Middle frontal gyrus (tissue), 1 donor: Measurements from ENCODE around the gene CMYA5.
"Not testable (repeated sequence)": the region's sequence is repeated elsewhere in the genome, so short reads cannot be mapped to it uniquely, and the experiment has no call there.

Experiments used
- DNase-seq: peaks from one replicate; pipeline ENCODE4 v3.0.0-alpha.2; 2015; ENCODE audit warnings: low spot score; ENCODE audit errors: extremely low spot score

CMYA5 gene

DNA sequence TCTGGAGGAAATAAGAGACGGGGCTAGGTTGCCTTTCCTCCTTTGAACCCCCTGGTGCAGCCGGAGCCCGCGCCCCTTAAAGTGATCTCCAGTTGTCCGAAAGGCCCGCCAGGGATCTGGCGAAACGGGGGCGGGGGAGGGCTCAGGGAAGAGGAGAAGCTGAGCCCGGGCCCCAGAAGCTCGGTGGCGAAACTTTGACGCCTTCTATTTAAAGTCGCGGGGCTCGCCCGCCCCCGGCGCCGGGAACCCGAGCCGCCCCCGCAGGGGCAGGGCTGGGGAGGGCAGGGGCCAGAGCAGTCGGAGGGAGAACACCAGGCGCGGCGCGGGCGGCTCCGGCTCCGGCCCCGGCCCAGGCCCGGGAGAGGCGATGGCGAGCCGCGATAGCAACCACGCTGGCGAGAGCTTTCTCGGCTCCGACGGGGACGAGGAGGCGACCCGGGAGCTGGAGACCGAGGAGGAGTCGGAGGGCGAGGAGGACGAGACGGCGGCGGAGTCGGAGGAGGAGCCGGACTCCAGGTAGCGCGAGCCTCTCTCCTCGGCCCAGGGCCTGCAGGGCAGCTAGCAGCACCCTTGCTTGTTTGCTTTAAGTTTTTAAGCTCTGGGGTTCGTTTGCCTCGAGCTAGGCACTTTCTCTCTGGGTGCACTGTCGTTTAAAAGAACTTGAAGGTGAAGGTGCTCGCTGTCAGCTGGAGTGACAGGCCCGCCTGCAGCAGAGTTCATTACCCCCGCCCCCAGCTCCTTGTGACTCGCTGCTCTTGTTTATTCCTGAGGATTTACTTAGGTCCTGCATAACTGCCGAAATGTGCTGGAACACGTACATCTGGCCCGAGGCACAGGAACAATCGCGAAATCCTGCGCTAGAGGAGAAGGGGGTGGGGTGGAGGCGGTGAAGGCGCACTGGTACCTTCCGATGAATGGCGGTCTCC lies at the start of gene CMYA5:
Gene CMYA5, plus strand, starts transcription at position 296 of the 926 bp plus-strand sequence. Its CDS starts 72 bp downstream, at position 368.
- DNase-seq: no peak

DNA sequence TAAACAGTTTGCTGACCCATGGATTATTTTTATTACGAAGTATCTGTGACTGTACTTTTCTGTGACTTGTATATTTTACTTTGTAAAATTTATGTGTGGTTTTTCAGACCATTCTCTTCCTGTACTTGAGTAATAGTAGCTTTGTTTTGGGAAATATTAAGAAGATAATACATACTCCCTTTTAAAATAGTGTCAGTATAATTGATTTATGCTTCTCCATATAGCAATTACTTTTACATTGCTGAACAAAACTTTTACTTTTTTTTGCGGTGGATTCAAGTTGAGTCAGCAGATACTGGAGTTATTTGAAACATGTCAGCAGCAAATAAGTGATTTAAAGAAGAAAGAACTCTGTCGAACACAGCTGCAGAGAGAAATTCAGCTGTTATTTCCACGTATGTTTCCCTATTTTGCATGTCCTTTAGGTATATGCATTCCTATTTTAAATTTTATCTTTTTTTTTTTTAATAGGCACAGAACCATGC lies 49.0 kb upstream of the CMYA5 start:
- DNase-seq: no peak

DNA sequence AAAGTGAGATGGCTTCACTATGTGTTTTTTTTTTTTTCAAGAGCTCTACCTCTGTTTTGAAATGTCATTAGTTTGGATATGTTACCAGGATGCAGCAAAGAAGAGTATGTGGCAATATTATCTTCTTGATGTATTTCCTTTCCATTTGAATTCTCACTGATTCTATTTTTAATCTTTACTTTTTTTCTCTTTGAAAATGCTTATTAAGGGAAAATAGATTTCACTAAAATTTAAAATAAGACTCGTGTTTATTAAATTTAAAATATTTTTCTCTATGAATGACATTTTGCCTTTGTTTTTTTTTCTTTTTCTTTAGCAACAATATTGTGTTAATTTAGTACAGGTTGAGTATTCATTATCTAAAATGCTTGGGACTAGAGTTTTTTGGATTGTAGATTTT lies 48.2 kb upstream of the CMYA5 start:
- no peak for DNase-seq

DNA sequence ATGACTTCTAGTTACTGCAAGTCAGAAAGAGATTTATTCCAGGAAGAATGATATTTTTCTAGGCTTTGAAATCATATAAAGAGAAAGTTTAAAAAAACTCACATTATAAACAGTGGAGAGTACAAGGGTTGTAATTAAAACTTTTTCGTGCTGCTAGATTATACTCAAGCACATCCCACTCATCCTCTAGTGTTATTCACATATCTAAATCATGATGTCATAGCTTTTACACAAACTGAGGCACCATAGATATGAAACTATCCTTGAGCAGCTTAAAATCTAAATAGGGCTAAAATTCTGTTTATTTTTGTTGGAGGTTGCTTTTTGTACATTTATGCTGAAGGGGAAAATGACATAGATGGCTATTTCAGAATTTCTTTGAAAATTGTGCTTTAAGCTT lies 47.4 kb upstream of the CMYA5 start:
- no peak for DNase-seq

DNA sequence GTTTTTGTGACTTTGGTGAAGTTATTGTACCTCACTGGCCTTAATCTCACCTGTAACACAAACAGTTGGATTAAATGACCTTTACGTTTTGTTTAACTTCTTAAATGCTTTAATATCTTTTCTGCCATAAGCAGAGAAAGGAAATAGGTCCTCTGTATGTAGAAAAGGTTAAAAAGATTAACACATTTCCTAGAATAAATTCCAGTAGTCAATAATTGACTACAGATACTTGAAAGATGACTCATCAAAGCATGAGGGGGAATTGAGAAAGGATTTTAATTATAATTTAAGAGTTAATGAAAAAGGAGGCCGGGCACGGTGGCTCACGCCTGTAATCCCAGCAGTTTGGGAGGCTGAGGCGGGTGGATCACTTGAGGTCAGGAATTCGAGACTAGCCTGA lies 35.8 kb upstream of the CMYA5 start:
- DNase-seq: no peak

DNA sequence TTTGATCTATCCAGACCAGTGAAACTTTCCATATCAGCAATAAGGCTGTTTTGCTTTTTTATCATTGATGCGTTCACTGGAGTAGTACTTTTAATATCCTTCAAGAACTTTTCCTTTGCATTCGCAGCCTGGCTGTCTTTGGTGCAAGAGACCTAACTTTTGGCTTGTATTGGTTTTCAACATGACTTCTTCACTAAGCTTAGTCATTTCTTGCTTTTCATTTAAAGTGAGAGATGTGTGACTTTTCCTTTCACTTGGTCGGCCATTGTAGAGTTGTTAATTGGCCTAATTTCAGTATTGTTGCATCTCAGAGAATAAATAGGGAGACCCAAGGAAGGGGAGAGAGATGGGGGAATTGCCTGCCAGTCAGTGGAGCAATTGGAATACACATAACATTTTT lies 26.4 kb upstream of the CMYA5 start:
- no peak for DNase-seq

DNA sequence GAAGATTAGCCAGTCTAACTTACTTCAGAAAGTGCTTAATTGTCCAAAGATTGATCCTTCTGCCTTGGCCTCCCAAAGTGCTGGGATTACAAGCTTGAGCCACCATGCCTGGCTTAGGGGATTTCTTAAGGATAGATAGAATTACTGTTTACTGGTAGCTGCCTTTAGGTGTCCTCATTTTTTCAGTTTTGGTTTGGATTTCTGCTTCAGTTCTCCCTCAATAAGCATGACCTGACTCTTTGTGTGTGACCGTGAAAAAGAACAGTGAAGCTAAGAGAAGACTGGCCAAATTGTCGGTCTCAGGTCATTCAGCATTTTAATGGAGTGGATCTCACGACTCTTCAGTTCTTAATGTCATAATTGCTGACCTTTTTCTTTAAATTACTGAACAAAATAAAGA lies 22.9 kb upstream of the CMYA5 start:
- no peak for DNase-seq

DNA sequence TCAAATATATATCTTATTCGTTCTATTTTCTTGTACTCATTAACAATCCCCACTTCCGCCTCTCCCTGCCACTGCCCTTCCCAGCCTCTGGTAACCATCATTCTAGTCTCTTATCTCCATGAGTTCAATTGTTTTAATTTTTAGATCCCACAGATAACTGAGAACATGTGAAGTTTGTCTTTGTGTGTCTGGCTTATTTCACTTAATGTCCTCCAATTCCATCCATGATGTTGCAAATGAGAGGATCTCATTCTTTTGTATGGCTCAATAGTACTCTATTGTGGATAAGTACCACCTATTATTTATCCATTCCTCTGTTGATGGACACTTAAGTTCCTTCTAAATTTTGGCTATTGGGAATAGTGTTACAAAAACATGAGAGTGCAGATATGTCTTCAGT lies 17.2 kb upstream of the CMYA5 start:
- no peak for DNase-seq

DNA sequence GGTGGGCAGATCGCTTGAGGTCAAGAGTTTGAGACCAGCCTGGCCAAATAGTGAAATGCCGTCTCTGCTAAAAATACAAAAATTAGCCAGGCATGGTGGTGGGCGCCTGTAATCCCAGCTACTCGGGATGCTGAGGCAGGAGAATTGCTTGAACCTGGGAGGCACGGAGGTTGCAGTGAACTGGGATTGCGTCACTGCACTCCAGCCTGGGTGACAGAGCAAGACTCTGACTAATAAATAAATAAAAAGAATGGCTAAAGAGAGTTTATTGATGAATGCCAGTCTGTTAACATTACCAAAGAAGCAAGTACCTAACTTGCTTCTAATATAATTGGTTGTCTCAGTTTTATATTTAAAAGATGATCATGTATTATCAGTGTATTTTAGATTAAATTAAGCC lies 13.3 kb upstream of the CMYA5 start:
- DNase-seq: not testable (repeated sequence)

DNA sequence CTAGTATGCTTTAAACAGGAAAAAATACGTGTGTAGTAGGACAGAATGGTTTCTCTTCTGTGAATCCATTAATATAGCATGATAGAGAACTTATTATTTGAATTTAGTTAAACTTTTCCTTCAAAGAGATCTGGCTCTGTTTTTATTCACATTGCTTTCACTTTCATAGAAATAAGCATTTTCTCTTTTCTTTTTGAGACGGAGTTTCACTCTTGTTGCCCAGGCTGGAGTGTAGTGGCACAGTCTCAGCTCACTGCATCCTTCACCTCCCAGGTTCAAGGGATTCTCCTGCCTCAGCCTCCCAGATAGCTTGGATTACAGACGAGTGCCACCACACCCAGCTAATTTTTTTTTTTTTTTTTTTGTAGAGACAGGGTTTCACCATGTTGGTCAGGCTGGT lies 7.5 kb upstream of the CMYA5 start:
- DNase-seq: not testable (repeated sequence)

DNA sequence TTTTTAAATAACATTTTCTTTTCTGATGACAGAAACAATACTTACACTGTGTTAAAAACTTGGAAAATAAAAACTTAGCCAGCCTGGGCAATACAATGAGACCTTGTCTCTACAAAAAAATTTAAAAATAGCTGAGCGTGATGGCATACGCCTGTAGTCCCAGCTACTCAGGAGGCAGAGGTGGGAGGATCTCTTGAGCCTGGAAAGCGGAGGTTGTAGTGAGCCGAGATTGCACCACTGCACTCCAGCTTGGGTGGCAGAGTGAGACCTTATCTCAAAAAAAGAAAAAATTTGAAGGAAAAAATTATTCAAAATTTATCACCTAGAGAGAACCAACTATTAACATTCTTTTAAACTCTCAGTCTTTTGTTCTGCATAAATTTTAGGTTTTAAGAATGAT lies 4.9 kb upstream of the CMYA5 start:
- no peak for DNase-seq

DNA sequence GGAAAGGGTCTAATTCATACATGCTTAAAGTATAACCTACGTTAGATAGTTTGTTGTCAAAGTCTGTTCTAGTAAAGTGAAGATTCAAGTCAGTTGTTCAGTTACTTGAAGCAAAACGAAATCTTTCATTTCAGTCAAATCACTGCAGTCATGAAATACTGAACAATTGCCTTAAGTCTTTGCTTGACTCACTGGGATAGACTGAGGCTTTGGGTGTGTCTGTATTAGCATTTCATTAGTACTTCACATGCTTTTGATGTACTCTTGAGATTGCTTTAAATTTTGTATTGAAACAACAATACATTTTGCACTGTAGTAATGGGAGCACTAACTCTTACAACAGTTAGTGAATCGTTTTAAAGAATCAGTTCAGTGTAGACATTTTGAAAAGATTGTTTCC lies 4.0 kb upstream of the CMYA5 start:
- no peak for DNase-seq

DNA sequence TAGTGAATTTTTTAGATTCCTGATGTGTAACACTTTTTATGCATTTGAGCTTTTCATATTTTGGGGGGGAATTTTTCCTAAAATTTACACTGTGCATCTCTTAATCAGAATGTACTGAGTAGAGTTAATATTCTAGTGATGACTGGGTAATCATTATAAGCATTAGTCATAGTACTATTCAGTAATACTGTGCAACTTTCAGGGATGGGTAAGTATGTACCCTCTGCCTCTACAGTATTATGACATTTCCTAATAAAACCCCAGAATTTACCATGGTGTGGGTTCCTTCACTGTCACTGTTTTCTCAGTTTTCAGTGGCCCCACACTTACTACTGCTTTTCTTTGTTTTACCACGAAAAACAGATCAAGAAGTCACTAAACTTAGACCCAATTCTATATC lies 2.8 kb upstream of the CMYA5 start:
- DNase-seq: no peak

DNA sequence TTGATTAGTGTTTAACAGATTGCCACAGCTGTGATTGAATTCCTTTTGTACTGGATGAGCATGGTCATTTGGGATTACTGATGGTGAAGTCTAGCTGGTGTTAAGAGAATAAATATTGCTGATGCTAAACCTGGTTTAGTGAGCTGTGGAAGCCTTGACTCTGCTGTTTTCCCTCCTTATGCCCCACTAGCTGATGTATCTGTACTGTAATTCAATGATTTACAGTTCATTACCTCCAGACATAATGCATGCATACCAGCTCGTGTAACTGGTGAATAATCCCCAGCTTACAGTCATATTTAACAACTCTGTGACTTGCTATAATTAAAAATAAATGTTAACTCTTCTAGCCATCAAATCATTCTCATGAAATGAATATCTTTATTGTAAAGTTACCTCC lies 1.7 kb upstream of the CMYA5 start:
- no peak for DNase-seq

DNA sequence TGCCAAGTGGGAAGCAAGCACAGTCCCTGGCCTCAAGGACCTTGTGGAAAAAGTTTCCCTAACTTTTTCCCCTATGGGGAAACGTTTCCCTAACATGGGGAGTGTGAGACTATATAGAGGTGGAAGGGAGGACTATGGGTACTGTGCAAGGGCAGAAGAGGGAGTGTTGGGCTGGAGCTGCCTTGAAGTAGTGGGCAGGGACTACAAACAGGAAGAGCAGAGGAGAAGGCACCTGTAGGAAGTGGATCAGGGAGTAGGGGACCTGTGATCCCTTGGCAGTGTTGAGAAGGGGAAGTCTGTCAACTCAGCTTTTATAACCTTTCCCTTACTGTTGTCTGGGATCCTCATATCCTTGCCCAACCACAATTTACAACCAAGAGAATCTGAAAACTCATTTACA lies 1.4 kb downstream of the CMYA5 start:
- DNase-seq: no peak

DNA sequence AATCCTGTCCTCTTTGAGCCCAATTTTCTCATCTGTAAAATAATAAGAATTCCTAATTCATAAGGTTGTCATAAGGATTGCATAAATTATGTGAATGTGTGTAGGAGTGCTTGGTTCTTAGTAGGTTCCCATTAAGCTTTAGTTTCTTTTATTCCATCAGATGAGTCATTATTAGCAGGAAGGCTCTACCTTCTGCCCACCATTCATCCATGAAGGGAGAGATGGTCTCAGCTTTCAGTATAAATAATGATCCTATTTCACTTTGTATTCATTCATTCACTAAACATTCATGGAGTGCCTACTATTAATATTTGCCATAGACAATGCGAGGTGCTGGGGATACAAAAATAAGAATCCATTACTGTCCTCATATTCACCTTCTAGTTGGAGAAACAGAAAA lies 3.0 kb downstream of the CMYA5 start:
- no peak for DNase-seq

DNA sequence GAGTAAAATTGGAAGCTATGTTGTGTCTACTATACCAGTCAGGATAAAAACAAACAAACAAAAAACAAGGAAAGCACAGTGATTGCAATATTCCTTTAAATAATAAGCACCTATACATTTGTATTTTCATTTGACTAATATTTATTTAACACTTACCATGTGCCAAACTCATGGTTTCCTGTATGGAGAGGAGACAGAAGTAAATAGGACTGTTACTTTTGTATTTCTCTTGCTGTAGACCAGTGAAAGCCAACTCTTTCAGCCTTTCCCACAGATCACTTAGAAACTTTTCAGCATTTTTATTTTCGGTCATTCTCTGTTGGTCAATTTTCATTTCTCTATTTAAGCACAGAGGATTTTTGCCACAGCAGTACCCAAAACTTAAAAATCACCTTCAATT lies 4.5 kb downstream of the CMYA5 start:
- no peak for DNase-seq

DNA sequence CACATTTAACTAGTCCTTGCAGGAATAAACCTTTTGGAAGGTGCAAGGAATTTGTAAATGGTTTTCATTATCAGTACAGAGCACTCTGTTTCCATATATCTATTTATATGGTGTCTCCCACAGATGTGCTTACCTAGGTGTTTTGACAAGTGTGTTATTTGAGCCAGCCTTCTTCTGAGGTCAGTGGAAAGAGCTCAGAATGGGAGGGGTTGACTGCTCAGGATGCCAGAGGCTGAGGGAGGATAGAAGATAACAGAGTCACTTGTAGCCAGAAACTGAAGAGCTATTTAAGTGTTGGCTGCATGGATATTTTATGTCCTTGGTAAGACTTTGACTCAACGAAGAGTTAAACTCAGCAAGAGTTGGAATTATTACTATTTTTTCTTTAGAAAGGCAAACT lies 5.0 kb downstream of the CMYA5 start:
- no peak for DNase-seq

DNA sequence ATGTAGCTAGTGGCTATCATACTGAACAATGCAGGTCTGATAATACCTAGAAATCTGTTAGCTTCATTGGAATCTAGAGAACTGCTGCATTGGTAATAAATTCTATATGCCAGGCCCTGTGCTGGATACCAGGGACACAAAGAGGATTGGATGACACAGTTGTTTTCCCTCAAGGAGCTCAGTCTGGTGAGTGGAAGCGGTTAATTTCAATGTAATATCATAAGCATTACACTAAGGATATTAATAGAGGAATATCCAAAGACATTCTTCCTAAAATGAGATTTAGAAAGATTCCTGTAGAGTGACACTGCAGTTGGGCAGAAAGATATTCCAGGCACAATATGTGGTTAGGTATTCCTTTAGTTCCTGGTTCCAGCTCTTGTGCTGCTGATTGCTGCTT lies 5.9 kb downstream of the CMYA5 start:
- DNase-seq: no peak

DNA sequence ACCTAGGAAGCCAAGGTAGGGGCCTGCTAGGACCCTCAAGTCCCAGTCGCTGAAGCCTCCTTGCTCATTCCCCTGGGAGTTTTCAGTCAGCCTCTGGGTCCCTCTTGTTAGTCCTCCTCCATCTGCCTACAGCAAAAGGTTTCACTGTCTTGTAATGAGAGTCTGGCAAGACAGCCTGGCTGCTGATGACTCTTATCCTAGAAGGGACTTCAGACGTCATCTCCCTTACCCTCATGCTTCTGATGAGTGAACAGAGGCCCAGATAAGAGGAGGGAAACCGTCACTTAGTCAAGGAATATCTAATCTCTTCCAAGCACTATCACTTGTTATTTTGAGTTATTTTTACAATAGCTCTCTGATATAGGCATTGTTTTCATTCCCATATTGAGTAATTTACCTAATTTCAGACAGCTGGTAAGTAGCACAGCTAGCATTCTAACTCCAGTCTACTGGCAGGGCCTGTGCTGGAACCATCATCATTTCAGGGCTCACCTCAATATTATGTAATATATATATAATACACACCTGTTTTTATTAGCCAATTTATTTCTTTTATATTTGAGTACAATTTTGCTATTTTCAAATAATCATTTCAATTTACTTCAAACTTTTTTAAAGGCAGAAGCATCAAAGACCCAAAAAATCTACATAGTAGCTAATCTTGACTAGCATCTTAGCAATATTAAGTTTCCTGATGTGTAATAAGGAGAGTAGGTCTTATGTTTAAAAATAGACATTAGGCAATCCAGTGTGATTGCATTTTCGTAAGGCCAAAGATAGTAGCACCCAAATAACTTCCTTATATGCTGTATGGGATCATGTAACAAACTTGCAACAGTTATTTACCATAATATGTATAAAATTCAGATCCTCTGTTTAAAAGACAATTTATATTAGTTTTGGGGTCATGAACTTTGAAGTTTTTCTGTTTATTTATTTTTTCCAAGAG lies 7.9 kb downstream of the CMYA5 start:
- no peak for DNase-seq

DNA sequence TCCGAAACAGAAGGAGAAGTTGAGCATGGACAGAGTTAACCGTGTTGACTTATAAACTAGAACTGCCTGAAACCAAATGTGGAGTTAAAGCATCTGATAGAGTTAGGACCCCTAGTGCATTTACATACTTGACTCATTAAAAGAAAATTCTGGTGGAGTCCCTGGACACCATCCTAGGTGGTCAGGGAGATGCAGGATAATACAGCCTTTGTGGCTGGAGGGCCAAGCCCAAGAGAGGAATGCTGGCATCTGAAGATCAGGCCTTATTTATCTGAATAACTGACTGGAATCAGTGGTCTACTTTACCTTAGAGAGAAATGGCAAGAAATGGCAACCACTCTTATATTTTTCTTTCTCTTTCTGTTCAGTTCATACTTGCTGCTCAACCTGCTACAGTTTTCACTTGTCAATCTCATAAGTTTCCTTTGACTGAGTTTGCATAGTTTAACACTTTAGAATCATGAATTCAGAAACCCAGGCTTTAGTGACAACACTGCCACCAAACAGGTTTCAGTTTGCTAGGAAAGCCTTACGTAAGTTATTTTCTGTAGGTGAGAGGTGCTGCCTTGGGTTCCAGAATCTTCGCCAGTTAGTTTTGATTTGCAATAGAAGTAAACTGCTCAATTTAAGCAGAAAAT lies 10.2 kb downstream of the CMYA5 start:
- DNase-seq: no peak
